Loucy (cell line): Measurements from ENCODE around the gene CCDC40.

ENCODE experiments used
- H2AFZ ChIP-seq: fragments of 200-600 bp; sonication (generic); 2 replicates; pipeline ENCODE4 v1.6.0; 2016; ENCODE audit warnings: antibody characterized with exemption, mild to moderate bottlenecking, low read length, moderate library complexity
- H3F3A ChIP-seq: fragments of 200-600 bp; 2 replicates; pipeline ENCODE4 v1.6.0; 2016; ENCODE audit warnings: antibody characterized with exemption, low read depth, mild to moderate bottlenecking
- H3K27me3 ChIP-seq: fragments of 200-600 bp; sonication (generic); 2 replicates; pipeline ENCODE4 v1.6.1; 2014; ENCODE audit warnings: low read length, mild to moderate bottlenecking; ENCODE audit not compliant: insufficient read depth, poor library complexity, severe bottlenecking
- H3K36me3 ChIP-seq: fragments of 200-600 bp; sonication (generic); 2 replicates; pipeline ENCODE4 v1.6.1; 2016; ENCODE audit warnings: low read length; ENCODE audit not compliant: insufficient read depth
- H3K4me1 ChIP-seq: fragments of 200-600 bp; sonication (generic); 2 replicates; pipeline ENCODE4 v1.5.1; 2014; ENCODE audit warnings: low read length, mild to moderate bottlenecking; ENCODE audit not compliant: insufficient read depth, poor library complexity, severe bottlenecking
- H3K4me2 ChIP-seq: fragments of 200-600 bp; sonication (generic); 2 replicates; pipeline ENCODE4 v1.6.0; 2014; ENCODE audit warnings: antibody characterized with exemption, low read length, low read depth, mild to moderate bottlenecking; ENCODE audit not compliant: poor library complexity, severe bottlenecking
- H3K4me3 ChIP-seq: fragments of 200-600 bp; sonication (generic); 2 replicates; pipeline ENCODE4 v1.5.1; 2014; ENCODE audit warnings: low read length, mild to moderate bottlenecking, mixed read lengths; ENCODE audit not compliant: poor library complexity, severe bottlenecking
- H3K79me2 ChIP-seq: fragments of 200-600 bp; sonication (generic); 2 replicates; pipeline ENCODE4 v1.6.1; 2014; ENCODE audit warnings: low read length; ENCODE audit not compliant: insufficient read depth
- H3K9ac ChIP-seq: fragments of 200-600 bp; sonication (generic); 2 replicates; pipeline ENCODE4 v1.6.0; 2014; ENCODE audit warnings: mild to moderate bottlenecking, low read depth, low read length, moderate library complexity; ENCODE audit not compliant: poor library complexity, severe bottlenecking
- H3K9me2 ChIP-seq: fragments of 200-600 bp; sonication (generic); replicated peaks from 2 replicates; pipeline ENCODE4 v1.6.1; 2016; ENCODE audit warnings: low read depth, low read length, mixed read lengths
- H3K9me3 ChIP-seq: fragments of 200-600 bp; sonication (generic); 2 replicates; pipeline ENCODE4 v1.6.1; 2014; ENCODE audit warnings: mild to moderate bottlenecking, antibody characterized with exemption, low read length, low read depth; ENCODE audit not compliant: insufficient read depth
- H4K20me1 ChIP-seq: fragments of 200-600 bp; sonication (generic); 2 replicates; pipeline ENCODE4 v1.6.0; 2014; ENCODE audit warnings: antibody characterized with exemption, low read length, mild to moderate bottlenecking; ENCODE audit not compliant: insufficient read depth, poor library complexity, severe bottlenecking
- CTCF ChIP-seq: fragments of 200-600 bp; sonication (generic); conservative IDR thresholded peaks from 2 replicates; pipeline ENCODE4 v1.5.1; 2014; ENCODE audit warnings: mild to moderate bottlenecking, antibody characterized with exemption, low read length
- EZH2phosphoT487 ChIP-seq: fragments of 200-600 bp; IDR thresholded peaks from 2 replicates; pipeline ENCODE4 v1.6.1; 2018; ENCODE audit warnings: antibody characterized with exemption, mild to moderate bottlenecking, moderate library complexity, borderline replicate concordance

CCDC40 gene

GRCh38 chr17:80084773-80085172 lies 48.3 kb downstream of the CCDC40 start:
- H3F3A ChIP-seq, result no peaks in the 10 kb centered on the region
- TF ChIP-seq EZH2phosphoT487, result no peak
- no peak for TF ChIP-seq CTCF
- H3K4me3 ChIP-seq, result no peak overlapping the region
- no peaks in the 10 kb centered on the region for H3K79me2 ChIP-seq
- no peaks in the 10 kb centered on the region for H4K20me1 ChIP-seq
- no peaks in the 10 kb centered on the region for H3K9me3 ChIP-seq
- H3K9me2 ChIP-seq, result no peaks in the 10 kb centered on the region
- H3K27me3 ChIP-seq, result no peaks in the 10 kb centered on the region
- no peak overlapping the region for H3K4me2 ChIP-seq
- no peak overlapping the region for H2AFZ ChIP-seq
- no peaks in the 10 kb centered on the region for H3K36me3 ChIP-seq
- no peak overlapping the region for H3K9ac ChIP-seq
- peaks cover 5% of the 10 kb centered on the region for H3K4me1 ChIP-seq

GRCh38 chr17:80086081-80086480 lies 49.6 kb downstream of the CCDC40 start:
- H3K9ac ChIP-seq, result no peak overlapping the region
- H3K27me3 ChIP-seq, result no peaks in the 10 kb centered on the region
- no peaks in the 10 kb centered on the region for H3K9me3 ChIP-seq
- no peaks in the 10 kb centered on the region for H4K20me1 ChIP-seq
- H2AFZ ChIP-seq, result no peak overlapping the region
- H3K4me2 ChIP-seq, result no peak overlapping the region
- H3K9me2 ChIP-seq, result no peaks in the 10 kb centered on the region
- H3K79me2 ChIP-seq, result no peaks in the 10 kb centered on the region
- TF ChIP-seq EZH2phosphoT487 (no peak), CTCF (no peak)
- H3K4me3 ChIP-seq, result no peak overlapping the region
- H3K4me1 ChIP-seq, result peaks cover 5% of the 10 kb centered on the region
- H3F3A ChIP-seq, result no peaks in the 10 kb centered on the region
- H3K36me3 ChIP-seq, result no peaks in the 10 kb centered on the region

DNA sequence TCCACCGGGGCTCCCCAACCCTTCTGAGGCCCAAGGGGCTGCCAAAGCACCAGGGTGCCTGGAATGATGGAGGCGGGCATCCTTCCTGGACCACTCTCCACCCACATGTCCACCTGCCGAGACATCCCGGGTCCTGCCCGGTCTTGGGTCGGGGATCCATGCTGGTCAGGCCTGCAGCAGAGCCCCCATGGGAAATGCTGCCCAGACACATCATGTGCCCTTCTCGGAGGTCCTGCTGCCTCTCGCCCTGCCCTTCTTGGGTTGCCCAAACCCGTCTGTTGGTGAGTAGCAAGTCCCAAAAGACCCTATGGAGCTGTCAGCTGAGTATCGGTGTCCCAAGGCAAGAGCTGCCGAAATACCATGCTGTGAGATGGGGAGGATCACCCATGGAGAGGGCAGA lies 50.2 kb downstream of the CCDC40 start:
- no peaks in the 10 kb centered on the region for H3K36me3 ChIP-seq
- H3K27me3 ChIP-seq, result no peaks in the 10 kb centered on the region
- no peaks in the 10 kb centered on the region for H3K79me2 ChIP-seq
- H3F3A ChIP-seq, result no peaks in the 10 kb centered on the region
- H4K20me1 ChIP-seq, result no peaks in the 10 kb centered on the region
- H3K9me2 ChIP-seq, result no peaks in the 10 kb centered on the region
- no peak overlapping the region for H3K4me2 ChIP-seq
- no peak overlapping the region for H3K9ac ChIP-seq
- no peak for TF ChIP-seq CTCF
- no peak for TF ChIP-seq EZH2phosphoT487
- H3K4me1 ChIP-seq, result peaks cover 5% of the 10 kb centered on the region
- no peak overlapping the region for H3K4me3 ChIP-seq
- no peak overlapping the region for H2AFZ ChIP-seq
- no peaks in the 10 kb centered on the region for H3K9me3 ChIP-seq
